ENCODE measurements around the gene CYTH3. TPM values are rescaled to one million over a fixed set of nuclear protein-coding genes. Genes with fewer than 3 reads are reported as not detected.
A peak's percentile ranks its signal among the peaks of the same experiment; 100 is the strongest.

The CYTH3 gene
- total and polyA plus RNA-seq, 2 of the 13 experiments (the other 11 are each of a cell fraction or from before 2014, with no cell fraction given): 3.1 to 3.8 TPM

- no peak for TF ChIP-seq PBX3 (CRISPR knock-in tag; IDR thresholded peaks at IDR 0.05; ENCODE audit: borderline replicate concordance)
- TF ChIP-seq ZBTB37 (CRISPR knock-in tag; IDR thresholded peaks at IDR 0.05): no peak
- no peak for TF ChIP-seq ZNF678 (CRISPR knock-in tag; IDR thresholded peaks at IDR 0.05)
- TF ChIP-seq FOXA1 (IDR thresholded peaks at IDR 0.05): no peak
- TF ChIP-seq FOXA1 (CRISPR knock-in tag; IDR thresholded peaks at IDR 0.05): no peak
- no peak for TF ChIP-seq ZNF224 (CRISPR knock-in tag; IDR thresholded peaks at IDR 0.05)
- no peak for TF ChIP-seq CBX1 (IDR thresholded peaks at IDR 0.05; ENCODE audit: low read depth)
- no peak for TF ChIP-seq BRD4 (CRISPR knock-in tag; IDR thresholded peaks at IDR 0.05)
- no peak for TF ChIP-seq SMAD3 (CRISPR knock-in tag; IDR thresholded peaks at IDR 0.05)
- TF ChIP-seq RXRB (CRISPR knock-in tag; IDR thresholded peaks at IDR 0.05; ENCODE audit: borderline replicate concordance): no peak
- no peak for TF ChIP-seq ZNF879 (CRISPR knock-in tag; IDR thresholded peaks at IDR 0.05)
- peak; percentile 36; the same call in 1 of the 2 replicates for TF ChIP-seq BORCS8-MEF2B (CRISPR knock-in tag; IDR thresholded peaks at IDR 0.05)
- no peak for TF ChIP-seq ZNF468 (CRISPR knock-in tag; IDR thresholded peaks at IDR 0.05)
- TF ChIP-seq ZNF768 (CRISPR knock-in tag; IDR thresholded peaks at IDR 0.05): 0 out of 2 replicates have a peak, but pooled peaks have one; percentile 23
- peak; percentile 50; the same call in 1 of the 2 replicates for TF ChIP-seq MXD3 (CRISPR knock-in tag; IDR thresholded peaks at IDR 0.05)
- TF ChIP-seq YEATS4 (CRISPR knock-in tag; IDR thresholded peaks at IDR 0.05; ENCODE audit: borderline replicate concordance): peak; percentile 44; the same call in 1 of the 2 replicates
- no peak for TF ChIP-seq PLSCR1 (CRISPR knock-in tag; IDR thresholded peaks at IDR 0.05; ENCODE audit: borderline replicate concordance)
- TF ChIP-seq GMEB1 (CRISPR knock-in tag; IDR thresholded peaks at IDR 0.05; ENCODE audit: borderline replicate concordance): no peak
- no peak for TF ChIP-seq REST (IDR thresholded peaks at IDR 0.05; ENCODE audit: borderline replicate concordance in 1 of 2, low read depth in 1 of 2, low read length in 2 of 2)
- TF ChIP-seq FOXJ3 (CRISPR knock-in tag; IDR thresholded peaks at IDR 0.05; ENCODE audit: borderline replicate concordance): no peak
Observed at GRCh38 chr7:6272481-6273323, at the start of gene CYTH3 (continued).
